H9 (cell line): ENCODE measurements around the gene PAX8. TPM values are rescaled to one million over a fixed set of nuclear protein-coding genes. Genes with fewer than 3 reads are reported as not detected.
A peak's percentile ranks its signal among the peaks of the same experiment; 100 is the strongest.

Source experiments
- DNase-seq: peaks from one replicate; pipeline ENCODE4 v3.0.0-alpha.2; 2017
- H2AFZ ChIP-seq: one replicate; pipeline ENCODE4 v1.6.1; 2013; ENCODE audit warnings: mild to moderate bottlenecking, low read length, control low read depth, moderate library complexity
- H2AK5ac ChIP-seq: 2 replicates; pipeline ENCODE4 v1.6.1; 2013; ENCODE audit warnings: low read length, control low read depth, mixed read lengths; ENCODE audit not compliant: insufficient read length
- H2BK120ac ChIP-seq: one replicate; pipeline ENCODE4 v1.6.1; 2013; ENCODE audit warnings: low read depth, mild to moderate bottlenecking, low read length, control low read depth, inconsistent platforms; ENCODE audit not compliant: poor library complexity, severe bottlenecking
- H2BK12ac ChIP-seq: 2 replicates; pipeline ENCODE4 v1.6.1; 2013; ENCODE audit warnings: low read length, control low read depth, mixed read lengths, low read depth; ENCODE audit not compliant: insufficient read length
- H2BK15ac ChIP-seq: 2 replicates; pipeline ENCODE4 v1.6.1; 2013; ENCODE audit warnings: low read depth, low read length, control low read depth
- H2BK20ac ChIP-seq: one replicate; pipeline ENCODE4 v1.6.1; 2013; ENCODE audit warnings: low read depth, mild to moderate bottlenecking, low read length, control low read depth, inconsistent platforms; ENCODE audit not compliant: poor library complexity, severe bottlenecking
- H2BK5ac ChIP-seq: 2 replicates; pipeline ENCODE4 v1.6.1; 2013; ENCODE audit warnings: low read length, control low read depth, mixed read lengths; ENCODE audit not compliant: insufficient read length
- H3K14ac ChIP-seq: 2 replicates; pipeline ENCODE4 v1.6.1; 2013; ENCODE audit warnings: low read length, control low read depth; ENCODE audit not compliant: insufficient read depth
- H3K18ac ChIP-seq: 2 replicates; pipeline ENCODE4 v1.6.1; 2013; ENCODE audit warnings: low read depth, mild to moderate bottlenecking, mixed read lengths, low read length, control low read depth; ENCODE audit not compliant: insufficient read length
- H3K23ac ChIP-seq: 2 replicates; pipeline ENCODE4 v1.6.1; 2013; ENCODE audit warnings: low read length, control low read depth, mixed read lengths, low read depth; ENCODE audit not compliant: insufficient read length
- H3K23me2 ChIP-seq: 2 replicates; pipeline ENCODE4 v1.6.1; 2013; ENCODE audit warnings: low read depth, mild to moderate bottlenecking, mixed read lengths, low read length, control low read depth; ENCODE audit not compliant: insufficient read length, poor library complexity, severe bottlenecking
- H3K27ac ChIP-seq: 2 replicates; pipeline ENCODE4 v1.5.1; 2013; ENCODE audit warnings: low read length, control low read depth, mixed read lengths, low read depth; ENCODE audit not compliant: insufficient read length
- H3K27me3 ChIP-seq: 2 replicates; pipeline ENCODE4 v1.6.1; 2013; ENCODE audit warnings: low read length, control low read depth, inconsistent platforms; ENCODE audit not compliant: insufficient read depth
- H3K4ac ChIP-seq: 2 replicates; pipeline ENCODE4 v1.6.1; 2013; ENCODE audit warnings: low read depth, mild to moderate bottlenecking, control low read depth, inconsistent platforms, low read length, moderate library complexity
- H3K4me1 ChIP-seq: 2 replicates; pipeline ENCODE4 v1.6.1; 2013; ENCODE audit warnings: low read length, control low read depth, inconsistent platforms; ENCODE audit not compliant: insufficient read depth
- H3K4me2 ChIP-seq: 2 replicates; pipeline ENCODE4 v1.6.1; 2013; ENCODE audit warnings: low read length, control low read depth, mixed read lengths; ENCODE audit not compliant: insufficient read length, insufficient read depth
- H3K56ac ChIP-seq: 2 replicates; pipeline ENCODE4 v1.6.1; 2013; ENCODE audit warnings: low read depth, mild to moderate bottlenecking, mixed read lengths, low read length, control low read depth; ENCODE audit not compliant: insufficient read length
- H3K79me1 ChIP-seq: 2 replicates; pipeline ENCODE4 v1.6.1; 2013; ENCODE audit warnings: low read depth, mild to moderate bottlenecking, moderate library complexity, low read length, control low read depth, inconsistent platforms; ENCODE audit not compliant: insufficient read depth, poor library complexity, severe bottlenecking
- H3K79me2 ChIP-seq: 2 replicates; pipeline ENCODE4 v1.6.1; 2013; ENCODE audit warnings: low read length, control low read depth, inconsistent platforms; ENCODE audit not compliant: insufficient read depth
- H3K9ac ChIP-seq: 2 replicates; pipeline ENCODE4 v1.6.1; 2013; ENCODE audit warnings: low read length, control low read depth, mixed read lengths; ENCODE audit not compliant: insufficient read length; ENCODE audit errors: extremely low read depth
- H3K9me3 ChIP-seq: one replicate; pipeline ENCODE4 v1.6.1; 2013; ENCODE audit warnings: low read depth, low read length, inconsistent platforms; ENCODE audit not compliant: control insufficient read depth
- H3T11ph ChIP-seq: one replicate; pipeline ENCODE4 v1.6.1; 2013; ENCODE audit warnings: mild to moderate bottlenecking, low read length, control low read depth, inconsistent platforms
- H4K20me1 ChIP-seq: one replicate; pipeline ENCODE4 v1.6.1; 2013; ENCODE audit not compliant: control insufficient read depth, insufficient read length, insufficient read depth
- H4K5ac ChIP-seq: 2 replicates; pipeline ENCODE4 v1.6.1; 2013; ENCODE audit warnings: low read depth, mild to moderate bottlenecking, mixed read lengths, low read length, control low read depth; ENCODE audit not compliant: insufficient read length
- H4K8ac ChIP-seq: replicated peaks from 2 replicates; pipeline ENCODE4 v1.6.1; 2013; ENCODE audit warnings: low read length, control low read depth, mixed read lengths, low read depth; ENCODE audit not compliant: insufficient read length
- H4K91ac ChIP-seq: 2 replicates; pipeline ENCODE4 v1.6.1; 2013; ENCODE audit warnings: low read depth, mild to moderate bottlenecking, moderate library complexity, mixed read lengths, low read length, control low read depth; ENCODE audit not compliant: insufficient read length
- H3K27ac Mint-ChIP-seq, 3 experiments: 2 replicates in 2 of 3; 3 replicates in 1 of 3; pipeline ENCODE4 v1.8.0; 2020 to 2021; ENCODE audit warnings: mixed read lengths in 3 of 3, mild to moderate bottlenecking in 1 of 3, moderate library complexity in 1 of 3
- H3K27me3 Mint-ChIP-seq: 2 replicates; pipeline ENCODE4 v1.8.0; 2021; ENCODE audit warnings: low read depth, mild to moderate bottlenecking, moderate library complexity, mixed read lengths
- H3K36me3 Mint-ChIP-seq, 3 experiments: 2 replicates in 2 of 3; 3 replicates in 1 of 3; pipeline ENCODE4 v1.8.0; 2020 to 2021; ENCODE audit warnings: low read depth in 3 of 3, mixed read lengths in 3 of 3; ENCODE audit not compliant: insufficient read depth in 1 of 3
- H3K4me1 Mint-ChIP-seq, 2 experiments: 2 replicates each; pipeline ENCODE4 v1.8.0; 2020; ENCODE audit warnings: mixed read lengths in 2 of 2
- H3K4me3 Mint-ChIP-seq, 2 experiments: 2 replicates in 1 of 2; 3 replicates in 1 of 2; pipeline ENCODE4 v1.8.0; 2020 to 2021; ENCODE audit warnings: mild to moderate bottlenecking in 2 of 2, mixed read lengths in 2 of 2, moderate library complexity in 1 of 2
- H3K9me3 Mint-ChIP-seq, 2 experiments: 2 replicates in 1 of 2; 3 replicates in 1 of 2; pipeline ENCODE4 v1.8.0; 2020; ENCODE audit warnings: mild to moderate bottlenecking in 2 of 2, mixed read lengths in 2 of 2, moderate library complexity in 1 of 2
- CTCF ChIP-seq: fragments of 200-600 bp; sonication (generic); conservative IDR thresholded peaks from 3 replicates; pipeline ENCODE4 v1.8.0; 2021; ENCODE audit warnings: antibody characterized with exemption, mild to moderate bottlenecking
- WGBS: extraction: QIAGEN DNeasy Blood & Tissue Kit; methylation state at CpG from one replicate; pipeline ENCODE4 v1.1.7; 2013; ENCODE audit warnings: missing lambda C conversion rate, low lambda C conversion rate, mixed read lengths; ENCODE audit not compliant: insufficient read length; ENCODE audit errors: extremely low coverage; 5-methylcytosine and 5-hydroxymethylcytosine counted together
- total RNA-seq: library from RNA; stranded (reverse); gene quantifications from 2 replicates; pipeline ENCODE4 v1.2.1, GENCODE V29; 2021

PAX8 gene
- total RNA-seq, 1 experiment from 2014 or later, result not detected

- Histone ChIP-seq H3T11ph (no peak overlapping the region), H3K79me1 (no peaks in the 10 kb centered on the region), H3K23me2 (peaks cover 20% of the 10 kb centered on the region), H3K18ac (no peak overlapping the region), H3K4me1 (peaks cover 4% of the 10 kb centered on the region; the same call in 1 of the 2 replicates), H4K5ac (no peak overlapping the region), H3K27ac (no peak overlapping the region), H3K9ac (no peak overlapping the region), H3K27me3 (peaks cover 80% of the 10 kb centered on the region), H2BK5ac (no peak overlapping the region), H4K8ac (no peak overlapping the region), H2BK120ac (no peak overlapping the region), H3K4me2 (peak overlapping the region; percentile 84), H2AFZ (no peak overlapping the region), H3K4ac (no peak overlapping the region), H3K56ac (no peak overlapping the region), H2BK20ac (no peak overlapping the region), H3K14ac (no peak overlapping the region), H2AK5ac (no peak overlapping the region), H4K91ac (no peak overlapping the region), H3K9me3 (no peaks in the 10 kb centered on the region), H2BK12ac (no peak overlapping the region), H4K20me1 (no peaks in the 10 kb centered on the region), H2BK15ac (no peak overlapping the region), H3K79me2 (no peaks in the 10 kb centered on the region; the same call in 1 of the 2 replicates), H3K23ac (no peak overlapping the region)
- no peak for TF ChIP-seq CTCF
- H3K4me1 Mint-ChIP-seq, result peaks cover 10 to 42% of the 10 kb centered on the region in 2 experiments
- WGBS, result no CpG with 5 or more reads among the region's 41 CpGs
- H3K27ac Mint-ChIP-seq, result no peak overlapping the region
- no peaks in the 10 kb centered on the region for H3K36me3 Mint-ChIP-seq
- H3K4me3 Mint-ChIP-seq, result peak overlapping the region; percentile 66 to 89
- H3K9me3 Mint-ChIP-seq, result peaks cover 0 to 3% of the 10 kb centered on the region in 2 experiments; a peak in 1 of 5 replicates
- DNase-seq, result peak; percentile 51
- peaks cover 100% of the 10 kb centered on the region for H3K27me3 Mint-ChIP-seq
Measured at GRCh38 chr2:113276761-113277425, 1.8 kb downstream of the PAX8 start.
